ENCODE results near the gene EPAS1.

- TF ChIP-seq YY1 (IDR thresholded peaks at IDR 0.05; ENCODE audit: insufficient read depth, insufficient read length) = no peak
- TF ChIP-seq ZNF274 (IDR thresholded peaks at IDR 0.05; ENCODE audit: low read depth, low read length) = no peak
- TF ChIP-seq SUZ12 (IDR thresholded peaks at IDR 0.05; ENCODE audit: extremely low read depth, insufficient read depth, insufficient read length) = no peak
Observed at GRCh38 chr2:46276642-46277041, 20.6 kb upstream of the EPAS1 start.
